Epithelial cell of prostate (primary cell): ENCODE results near the gene DOCK8.

Source experiments
- DNase-seq: peaks from one replicate; pipeline ENCODE4 v3.0.0-alpha.2; 2011; ENCODE audit warnings: low read depth, low spot score
- H3K27ac ChIP-seq: fragments of 450-650 bp; 2 replicates; pipeline ENCODE4 v1.5.1; 2017; ENCODE audit warnings: mild to moderate bottlenecking

The DOCK8 gene

DNA sequence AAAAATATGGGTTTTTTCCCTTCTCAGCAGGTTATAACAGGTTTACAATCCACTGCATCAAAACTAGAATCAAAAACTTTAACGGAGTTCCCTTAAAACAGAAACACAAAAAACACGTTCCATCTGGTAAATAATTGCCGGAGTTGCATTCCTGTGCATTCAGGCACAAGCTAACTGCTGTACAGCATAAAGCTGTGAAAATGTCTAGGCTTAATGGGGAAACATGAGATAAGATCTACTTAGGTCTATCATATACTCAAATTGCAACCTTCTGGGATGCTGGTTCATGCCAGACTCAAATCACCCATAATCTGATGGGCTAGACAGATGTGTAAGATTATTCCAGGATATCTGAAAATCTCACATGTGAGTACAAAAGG is 265.3 kb downstream of the DOCK8 start:
- DNase-seq, result no peak
- no peak overlapping the region for H3K27ac ChIP-seq

GRCh38 chr9:482739-483138 is 268.1 kb downstream of the DOCK8 start:
- no peak overlapping the region for H3K27ac ChIP-seq
- no peak for DNase-seq

DNA sequence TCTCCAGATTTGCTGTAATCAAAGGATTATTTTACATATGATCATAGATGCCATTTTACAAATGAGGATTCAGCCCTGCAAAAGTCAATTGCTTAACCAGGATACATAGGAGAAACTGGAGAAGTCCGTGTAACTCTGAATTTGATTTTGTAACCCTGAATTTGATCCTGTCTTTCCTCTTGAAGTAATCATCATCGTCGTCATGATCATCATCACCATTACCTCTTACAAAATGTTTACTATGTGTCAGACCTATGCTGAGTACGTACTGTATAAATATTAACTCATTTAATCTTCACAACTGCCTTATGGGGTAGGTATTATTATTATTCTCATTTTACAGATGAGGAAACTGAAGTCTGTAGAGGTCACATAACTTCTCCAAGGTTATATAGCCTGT is 271.5 kb downstream of the DOCK8 start:
- no peak overlapping the region for H3K27ac ChIP-seq
- DNase-seq, result no peak

DNA sequence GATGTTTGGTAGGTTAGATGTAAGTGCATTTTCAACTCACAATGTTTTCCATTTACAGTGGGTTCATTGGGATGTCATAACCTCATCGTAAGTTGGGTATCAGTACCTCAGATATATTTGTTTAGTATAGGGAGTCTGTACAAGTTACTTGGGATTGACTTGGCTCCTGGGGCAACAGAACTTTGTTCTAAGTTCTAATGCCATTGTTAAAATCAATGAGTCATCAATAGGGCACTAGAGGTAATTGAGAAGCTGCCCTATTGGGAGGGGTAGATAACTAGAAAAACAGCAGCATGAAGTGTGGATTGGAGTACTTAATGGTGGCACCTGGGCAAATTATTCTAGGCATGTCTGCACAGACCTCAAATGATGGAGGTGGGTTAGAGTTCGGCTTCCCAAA is 272.8 kb downstream of the DOCK8 start:
- no peak for DNase-seq
- H3K27ac ChIP-seq, result no peak overlapping the region

DNA sequence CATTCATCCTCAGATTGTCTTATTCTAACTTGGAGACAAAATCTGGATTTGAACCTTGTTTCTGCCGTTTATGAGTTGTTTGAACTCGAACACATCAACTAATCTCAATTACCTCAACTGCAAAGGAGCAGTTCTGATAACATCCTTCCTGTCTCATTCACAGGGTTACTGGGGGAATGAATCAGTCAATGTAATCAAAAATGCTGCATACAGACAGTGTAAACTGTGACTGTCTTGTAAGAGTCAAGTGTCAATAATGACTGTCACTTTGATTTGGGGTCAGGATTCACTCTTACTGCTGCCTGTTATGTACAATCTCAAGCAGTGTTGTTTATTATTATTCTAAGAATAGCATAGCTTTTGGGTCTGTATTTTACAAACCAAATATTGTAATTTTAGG is 273.8 kb downstream of the DOCK8 start:
- no peak overlapping the region for H3K27ac ChIP-seq
- no peak for DNase-seq

- no peak for DNase-seq
- H3K27ac ChIP-seq, result no peak overlapping the region
Measured at GRCh38 chr9:489198-490197, 274.8 kb downstream of the DOCK8 start.

DNA sequence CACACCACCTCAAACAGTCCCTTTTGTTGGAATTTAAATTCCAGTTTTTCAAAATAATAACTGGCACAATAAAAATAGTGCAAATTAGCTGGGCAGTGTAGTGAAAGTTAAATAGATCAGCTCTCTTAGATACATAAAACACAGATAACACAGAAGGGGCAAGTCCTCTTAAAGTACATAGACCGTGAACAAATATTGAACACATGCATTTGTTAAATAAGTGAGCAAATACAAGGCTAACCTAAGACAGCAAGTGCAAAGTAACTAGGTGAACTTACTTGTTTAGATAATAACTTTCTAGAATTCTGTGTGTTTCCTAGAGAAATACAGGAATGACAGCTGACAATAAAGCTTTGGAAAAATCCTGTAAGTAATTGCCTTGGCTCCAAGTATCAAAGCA is 280.1 kb downstream of the DOCK8 start:
- H3K27ac ChIP-seq, result no peak overlapping the region
- no peak for DNase-seq

GRCh38 chr9:495739-496138 is 281.1 kb downstream of the DOCK8 start:
- H3K27ac ChIP-seq, result no peak overlapping the region
- DNase-seq, result no peak

DNA sequence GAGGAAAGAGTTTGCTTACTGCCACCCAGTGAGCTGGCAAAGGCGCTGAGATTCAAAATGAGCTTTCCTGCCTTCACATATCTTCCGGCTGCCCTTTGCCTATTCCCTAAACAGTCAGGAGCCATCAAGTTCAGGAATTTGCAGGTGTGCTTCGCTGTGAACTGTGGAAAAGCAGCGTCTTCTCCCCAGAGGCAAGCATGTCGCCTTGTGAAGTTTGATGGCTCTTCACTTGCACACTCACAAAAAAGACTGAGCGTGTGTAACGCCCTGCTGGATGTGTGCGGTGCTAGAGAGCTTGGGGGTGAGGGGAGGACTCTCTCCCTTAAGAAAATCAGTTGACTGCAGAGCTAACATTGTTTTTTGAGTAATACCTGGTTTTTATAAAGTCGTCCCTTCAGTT is 288.7 kb downstream of the DOCK8 start:
- H3K27ac ChIP-seq, result no peak overlapping the region
- DNase-seq, result no peak

DNA sequence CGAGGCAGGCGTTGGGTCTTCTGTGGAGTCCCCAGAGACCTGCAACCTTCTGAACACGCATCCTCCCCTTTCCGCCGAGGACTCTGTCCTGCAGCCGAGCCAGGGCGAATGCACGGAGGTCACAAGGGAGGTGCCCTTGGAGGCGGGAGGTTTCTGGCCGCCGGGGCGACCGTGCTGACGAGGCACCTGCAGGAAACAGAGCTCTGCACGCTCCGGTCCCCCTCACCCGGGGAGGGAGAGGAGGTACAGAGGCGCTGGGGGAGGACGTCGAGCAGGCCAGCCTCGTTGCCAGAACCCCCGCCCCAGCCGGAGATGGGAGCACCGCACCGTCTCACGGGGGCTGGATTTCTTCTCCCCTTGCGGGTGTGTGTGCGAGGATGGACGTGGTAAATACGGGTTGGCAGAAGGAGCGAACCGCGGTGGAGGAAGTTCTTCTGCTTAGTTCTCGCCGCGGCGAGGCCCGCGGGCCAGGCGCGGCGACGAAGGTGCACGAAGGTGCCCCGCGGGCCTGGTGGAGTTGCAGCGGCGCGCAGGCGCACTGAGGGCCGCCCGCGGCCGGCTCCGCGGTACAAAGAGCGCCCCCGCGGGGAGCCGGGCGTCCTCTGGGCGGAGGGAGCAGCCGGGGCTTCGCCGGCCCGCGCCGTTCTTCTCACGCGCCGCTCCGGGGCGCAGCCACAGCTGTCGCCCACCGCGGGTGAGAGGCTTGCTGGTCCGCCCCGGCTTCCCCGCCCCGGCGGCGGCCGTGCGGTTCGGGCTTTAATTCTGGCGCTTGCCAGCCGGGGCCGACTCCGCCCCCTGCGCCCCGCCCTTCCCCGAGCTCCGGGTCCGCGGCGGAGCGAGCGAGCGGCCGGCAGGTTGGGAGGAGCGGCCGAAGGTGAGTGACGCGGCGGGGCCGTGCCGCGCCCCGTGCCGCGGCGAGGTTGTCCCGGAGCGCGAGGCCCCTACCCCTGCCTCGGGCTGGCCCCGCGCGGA is 289.5 kb downstream of the DOCK8 start, which contains the start of gene KANK1:
TSS of gene KANK1 (plus strand) at position 815 of the 972 bp plus-strand sequence.
- peak within 1 kb of the TSS; percentile 61 for H3K27ac ChIP-seq

GRCh38 chr9:504921-505740 is 290.5 kb downstream of the DOCK8 start:
- no peak for DNase-seq
- H3K27ac ChIP-seq, result peak overlapping the region; percentile 61

More for the DNA sequence above, 289.5 kb downstream of the DOCK8 start, which contains the start of gene KANK1:
- DNase-seq, result no peak

DNA sequence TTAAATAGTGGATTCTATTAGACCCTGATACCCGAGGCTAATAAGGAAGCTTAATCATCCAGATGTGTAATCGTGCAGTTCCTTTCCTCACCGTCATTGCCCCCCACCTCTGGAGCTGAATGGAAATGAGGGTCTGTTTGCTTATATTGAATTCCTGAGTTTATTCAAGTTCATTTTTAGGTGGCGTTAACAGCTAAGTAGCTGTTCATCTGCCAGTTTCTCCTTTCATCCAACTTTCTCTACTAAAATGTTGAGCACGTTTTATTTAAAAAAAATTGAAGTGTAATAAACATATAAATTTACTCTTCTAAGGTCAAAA is 291.0 kb downstream of the DOCK8 start:
- DNase-seq, result no peak
- no peak overlapping the region for H3K27ac ChIP-seq

DNA sequence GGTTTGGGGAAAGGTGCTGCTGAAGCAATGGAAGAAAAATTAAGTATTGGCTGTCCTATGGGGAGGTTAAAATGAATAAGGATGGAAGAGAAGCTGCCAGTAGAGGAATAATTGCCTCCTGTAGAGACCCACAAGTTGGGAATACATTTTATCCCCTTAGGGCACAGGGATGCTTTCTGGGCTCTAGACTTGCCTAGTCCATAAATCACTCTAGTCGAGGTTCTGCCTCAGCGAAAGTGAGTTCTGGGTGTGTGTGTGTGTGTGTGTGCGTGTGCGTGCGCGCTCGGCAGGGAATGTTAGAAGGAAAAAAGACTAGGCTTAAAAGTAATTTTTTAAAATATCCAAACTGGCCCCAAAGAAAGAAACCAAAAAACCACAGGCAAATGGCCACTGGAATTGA is 291.6 kb downstream of the DOCK8 start:
- no peak for DNase-seq
- no peak overlapping the region for H3K27ac ChIP-seq

DNA sequence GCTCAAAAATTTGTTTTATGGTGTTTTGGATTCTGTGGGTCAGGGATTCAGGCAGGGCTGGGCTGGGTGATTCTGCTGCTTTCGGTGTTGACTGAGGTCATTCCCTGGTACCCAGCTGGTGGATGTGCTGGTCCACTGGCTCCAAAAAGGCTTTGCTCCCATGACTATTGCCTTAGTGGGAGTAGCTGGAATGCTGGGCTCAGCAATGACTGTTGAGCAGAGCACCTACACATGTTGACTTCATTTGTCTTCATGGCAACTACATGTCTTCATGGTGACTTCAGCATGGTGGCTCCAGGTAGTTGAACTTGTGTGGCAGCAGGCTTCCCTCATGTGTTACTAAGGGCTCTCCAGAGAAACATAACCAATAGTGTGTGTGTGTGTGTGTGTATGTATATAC is 297.2 kb downstream of the DOCK8 start:
- H3K27ac ChIP-seq, result no peak overlapping the region
- no peak for DNase-seq

DNA sequence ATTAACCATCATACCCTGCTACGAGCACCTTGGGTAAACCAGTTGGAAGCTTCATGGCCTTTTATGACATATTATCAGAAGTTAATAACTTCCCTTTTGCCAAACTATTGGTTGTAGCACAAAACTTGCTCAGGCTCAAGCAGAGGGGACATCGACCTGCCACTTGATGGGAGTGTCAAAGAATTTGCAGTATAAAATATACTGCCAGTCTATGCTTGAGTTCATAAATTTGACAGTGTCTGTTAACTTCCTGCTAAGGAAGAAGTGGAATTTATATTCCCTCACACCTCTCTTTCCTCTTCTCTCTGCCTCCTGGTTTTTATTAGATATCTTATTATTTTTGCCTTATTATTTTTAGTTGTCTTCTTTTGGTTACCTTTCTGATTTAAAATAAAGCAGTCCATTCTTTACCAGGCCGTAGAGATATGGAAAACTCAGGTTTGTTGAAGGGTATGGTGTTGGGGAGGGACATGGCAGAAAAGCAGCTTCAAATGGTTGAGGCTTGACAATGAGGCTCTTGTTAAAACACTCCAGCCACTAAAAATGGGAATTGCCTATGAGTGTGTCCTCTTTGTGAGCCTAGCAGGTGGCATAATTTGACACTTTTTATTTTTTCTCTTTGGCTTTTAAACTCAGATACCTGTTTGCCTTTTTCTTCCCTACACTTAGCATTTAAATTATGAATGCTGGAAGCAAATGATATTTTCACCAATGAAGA is 298.0 kb downstream of the DOCK8 start:
- DNase-seq, result no peak
- no peak overlapping the region for H3K27ac ChIP-seq
